Activated naive CD4-positive, alpha-beta T cell treated with anti-CD3 and anti-CD28 coated beads, Interleukin-2, amount 50 U/mL, for 24 hours (primary cell): Measurements from ENCODE around the gene TMEM119.

ENCODE experiments used
- H3K27ac Mint-ChIP-seq: one replicate; pipeline ENCODE4 v1.8.0; 2021; ENCODE audit warnings: mild to moderate bottlenecking, mixed read lengths
- H3K27me3 Mint-ChIP-seq: one replicate; pipeline ENCODE4 v1.8.0; 2021; ENCODE audit warnings: mixed read lengths
- H3K36me3 Mint-ChIP-seq: one replicate; pipeline ENCODE4 v1.8.0; 2021; ENCODE audit warnings: mixed read lengths
- H3K4me1 Mint-ChIP-seq: one replicate; pipeline ENCODE4 v1.8.0; 2021; ENCODE audit warnings: mixed read lengths
- H3K4me3 Mint-ChIP-seq: one replicate; pipeline ENCODE4 v1.8.0; 2021; ENCODE audit warnings: mild to moderate bottlenecking, mixed read lengths
- H3K9me3 Mint-ChIP-seq: one replicate; pipeline ENCODE4 v1.8.0; 2021; ENCODE audit warnings: mixed read lengths

TMEM119 gene

GRCh38 chr12:108572166-108572790 is 25.6 kb downstream of the TMEM119 start:
- Mint-ChIP-seq H3K9me3 (no peaks in the 10 kb centered on the region), H3K27ac (peak overlapping the region; percentile 65), H3K27me3 (no peaks in the 10 kb centered on the region), H3K36me3 (peaks cover 17% of the 10 kb centered on the region), H3K4me3 (no peak overlapping the region), H3K4me1 (peaks cover 93% of the 10 kb centered on the region)

GRCh38 chr12:108571609-108572165 is 26.2 kb downstream of the TMEM119 start:
- no peak overlapping the region for H3K4me3 Mint-ChIP-seq
- peaks cover 21% of the 10 kb centered on the region for H3K36me3 Mint-ChIP-seq
- H3K27ac Mint-ChIP-seq, result peak overlapping the region; percentile 65
- H3K4me1 Mint-ChIP-seq, result peaks cover 94% of the 10 kb centered on the region
- H3K27me3 Mint-ChIP-seq, result no peaks in the 10 kb centered on the region
- no peaks in the 10 kb centered on the region for H3K9me3 Mint-ChIP-seq

GRCh38 chr12:108570743-108571608 is 26.9 kb downstream of the TMEM119 start:
- H3K4me1 Mint-ChIP-seq, result peaks cover 95% of the 10 kb centered on the region
- no peaks in the 10 kb centered on the region for H3K27me3 Mint-ChIP-seq
- H3K9me3 Mint-ChIP-seq, result no peaks in the 10 kb centered on the region
- H3K36me3 Mint-ChIP-seq, result peaks cover 21% of the 10 kb centered on the region
- H3K4me3 Mint-ChIP-seq, result peak overlapping the region; percentile 23
- peak overlapping the region; percentile 86 for H3K27ac Mint-ChIP-seq

GRCh38 chr12:108568338-108569154 is 29.3 kb downstream of the TMEM119 start:
- Mint-ChIP-seq H3K27me3 (no peaks in the 10 kb centered on the region), H3K9me3 (no peaks in the 10 kb centered on the region), H3K4me1 (peaks cover 92% of the 10 kb centered on the region), H3K36me3 (peaks cover 25% of the 10 kb centered on the region), H3K27ac (peak overlapping the region; percentile 97), H3K4me3 (peak overlapping the region; percentile 86)

- H3K4me1 Mint-ChIP-seq, result peaks cover 85% of the 10 kb centered on the region
- peak overlapping the region; percentile 86 for H3K4me3 Mint-ChIP-seq
- peaks cover 25% of the 10 kb centered on the region for H3K36me3 Mint-ChIP-seq
- no peaks in the 10 kb centered on the region for H3K9me3 Mint-ChIP-seq
- peak overlapping the region; percentile 97 for H3K27ac Mint-ChIP-seq
- H3K27me3 Mint-ChIP-seq, result no peaks in the 10 kb centered on the region
Measured at GRCh38 chr12:108567406-108568337, 30.2 kb downstream of the TMEM119 start.

- Mint-ChIP-seq H3K9me3 (no peaks in the 10 kb centered on the region), H3K4me1 (peaks cover 73% of the 10 kb centered on the region), H3K27me3 (no peaks in the 10 kb centered on the region), H3K4me3 (no peak overlapping the region), H3K36me3 (peaks cover 25% of the 10 kb centered on the region), H3K27ac (peak overlapping the region; percentile 72)
Measured at GRCh38 chr12:108566452-108566851, 31.4 kb downstream of the TMEM119 start.

- H3K4me1 Mint-ChIP-seq, result peaks cover 68% of the 10 kb centered on the region
Measured at GRCh38 chr12:108565976-108566375, 31.9 kb downstream of the TMEM119 start.

GRCh38 chr12:108565146-108565545 is 32.7 kb downstream of the TMEM119 start:
- Mint-ChIP-seq H3K27me3 (no peaks in the 10 kb centered on the region), H3K4me1 (peaks cover 61% of the 10 kb centered on the region), H3K36me3 (peaks cover 21% of the 10 kb centered on the region), H3K4me3 (no peak overlapping the region), H3K9me3 (no peaks in the 10 kb centered on the region), H3K27ac (no peak overlapping the region)

More at GRCh38 chr12:108565976-108566375, 31.9 kb downstream of the TMEM119 start:
- Mint-ChIP-seq H3K9me3 (no peaks in the 10 kb centered on the region), H3K4me3 (no peak overlapping the region), H3K36me3 (peaks cover 25% of the 10 kb centered on the region), H3K27me3 (no peaks in the 10 kb centered on the region), H3K27ac (peak overlapping the region; percentile 72)

GRCh38 chr12:108564724-108565123 is 33.2 kb downstream of the TMEM119 start:
- no peak overlapping the region for H3K4me3 Mint-ChIP-seq
- peaks cover 23% of the 10 kb centered on the region for H3K36me3 Mint-ChIP-seq
- H3K27me3 Mint-ChIP-seq, result no peaks in the 10 kb centered on the region
- H3K9me3 Mint-ChIP-seq, result no peaks in the 10 kb centered on the region
- H3K27ac Mint-ChIP-seq, result no peak overlapping the region
- H3K4me1 Mint-ChIP-seq, result peaks cover 63% of the 10 kb centered on the region

GRCh38 chr12:108563804-108564151 is 34.1 kb downstream of the TMEM119 start:
- Mint-ChIP-seq H3K27ac (peak overlapping the region; percentile 95), H3K4me3 (peak overlapping the region; percentile 98), H3K9me3 (no peaks in the 10 kb centered on the region), H3K36me3 (peaks cover 20% of the 10 kb centered on the region), H3K27me3 (no peaks in the 10 kb centered on the region), H3K4me1 (peaks cover 61% of the 10 kb centered on the region)

- Mint-ChIP-seq H3K9me3 (no peaks in the 10 kb centered on the region), H3K36me3 (peaks cover 17% of the 10 kb centered on the region), H3K27ac (peak overlapping the region; percentile 95), H3K27me3 (no peaks in the 10 kb centered on the region), H3K4me1 (peaks cover 59% of the 10 kb centered on the region), H3K4me3 (peak overlapping the region; percentile 98)
Measured at GRCh38 chr12:108563136-108563803, 34.6 kb downstream of the TMEM119 start.

GRCh38 chr12:108562348-108563135 is 35.3 kb downstream of the TMEM119 start, which contains the start of gene ISCU:
ISCU (plus strand) TSS chr12:108562596; CDS start chr12:108562623, 27 bp downstream.
- peak within 1 kb of the TSS; percentile 98 for H3K4me3 Mint-ChIP-seq
- H3K27ac Mint-ChIP-seq, result peak within 1 kb of the TSS; percentile 99
- H3K27me3 Mint-ChIP-seq, result no peaks in the 10 kb centered on the region
- no peaks in the 10 kb centered on the region for H3K9me3 Mint-ChIP-seq
- H3K36me3 Mint-ChIP-seq, result peaks cover 14% of the 10 kb centered on the region
- H3K4me1 Mint-ChIP-seq, result peaks cover 58% of the 10 kb centered on the region

GRCh38 chr12:108561852-108562347 is 36.0 kb downstream of the TMEM119 start:
- H3K4me1 Mint-ChIP-seq, result peaks cover 58% of the 10 kb centered on the region
- H3K27me3 Mint-ChIP-seq, result no peaks in the 10 kb centered on the region
- H3K9me3 Mint-ChIP-seq, result no peaks in the 10 kb centered on the region
- H3K4me3 Mint-ChIP-seq, result peak overlapping the region; percentile 98
- peak overlapping the region; percentile 99 for H3K27ac Mint-ChIP-seq
- H3K36me3 Mint-ChIP-seq, result peaks cover 9% of the 10 kb centered on the region
